GM10266 (cell line): ENCODE results near the gene ATM.

Experiments used
- DNase-seq: peaks from one replicate; pipeline ENCODE4 v3.0.0; 2012; ENCODE audit errors: extremely low spot score
- TF ChIP-seq, protein P1 (sequence below): IDR thresholded peaks from 2 replicates; pipeline ENCODE4 v1.5.1; 2012; ENCODE audit warnings: mild to moderate bottlenecking, low read depth; ENCODE audit not compliant: control insufficient read depth, insufficient read depth; ENCODE audit errors: missing control alignments

The ATM gene

DNA sequence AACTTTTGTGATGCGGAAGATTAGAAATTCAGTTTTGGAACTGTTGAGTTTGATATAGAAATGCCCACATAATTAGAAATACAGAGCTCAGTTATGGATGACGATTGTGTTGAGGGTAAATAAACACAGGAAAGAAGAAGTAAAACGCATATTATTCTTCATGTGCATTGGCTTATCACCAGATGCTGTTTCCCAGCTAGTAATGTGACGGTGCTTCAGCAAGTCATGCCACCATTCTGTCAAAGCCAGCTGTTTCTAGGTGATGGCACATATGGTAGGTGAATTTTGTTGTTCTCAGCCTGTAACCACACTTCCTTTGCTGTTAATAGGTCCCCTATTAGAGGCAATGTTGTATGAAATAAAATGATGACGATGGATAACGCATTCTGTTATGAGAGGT lies 175.6 kb downstream of the ATM start:
- TF ChIP-seq, protein P1, sequence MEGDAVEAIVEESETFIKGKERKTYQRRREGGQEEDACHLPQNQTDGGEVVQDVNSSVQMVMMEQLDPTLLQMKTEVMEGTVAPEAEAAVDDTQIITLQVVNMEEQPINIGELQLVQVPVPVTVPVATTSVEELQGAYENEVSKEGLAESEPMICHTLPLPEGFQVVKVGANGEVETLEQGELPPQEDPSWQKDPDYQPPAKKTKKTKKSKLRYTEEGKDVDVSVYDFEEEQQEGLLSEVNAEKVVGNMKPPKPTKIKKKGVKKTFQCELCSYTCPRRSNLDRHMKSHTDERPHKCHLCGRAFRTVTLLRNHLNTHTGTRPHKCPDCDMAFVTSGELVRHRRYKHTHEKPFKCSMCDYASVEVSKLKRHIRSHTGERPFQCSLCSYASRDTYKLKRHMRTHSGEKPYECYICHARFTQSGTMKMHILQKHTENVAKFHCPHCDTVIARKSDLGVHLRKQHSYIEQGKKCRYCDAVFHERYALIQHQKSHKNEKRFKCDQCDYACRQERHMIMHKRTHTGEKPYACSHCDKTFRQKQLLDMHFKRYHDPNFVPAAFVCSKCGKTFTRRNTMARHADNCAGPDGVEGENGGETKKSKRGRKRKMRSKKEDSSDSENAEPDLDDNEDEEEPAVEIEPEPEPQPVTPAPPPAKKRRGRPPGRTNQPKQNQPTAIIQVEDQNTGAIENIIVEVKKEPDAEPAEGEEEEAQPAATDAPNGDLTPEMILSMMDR = no peak
- no peak for DNase-seq

DNA sequence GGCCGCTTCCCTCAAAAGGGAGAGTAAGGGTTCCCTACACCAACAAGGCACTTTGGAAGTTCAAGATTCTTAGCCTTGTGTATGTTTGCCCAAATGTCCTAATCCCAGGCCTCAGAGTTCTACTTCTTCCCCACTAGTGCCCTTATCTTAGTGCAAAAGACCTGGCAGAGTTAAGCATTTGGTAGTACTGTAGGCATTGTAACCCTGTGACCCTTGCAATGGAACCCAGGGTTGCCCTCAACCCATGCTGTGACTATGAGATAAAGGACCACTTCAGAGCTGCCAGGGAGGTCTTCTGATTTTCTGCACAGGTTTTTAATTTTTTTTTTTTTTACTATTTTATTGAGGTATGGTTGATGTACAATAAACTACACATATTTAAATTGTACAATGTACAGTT lies 179.4 kb downstream of the ATM start:
- TF ChIP-seq, protein P1 = no peak

DNA sequence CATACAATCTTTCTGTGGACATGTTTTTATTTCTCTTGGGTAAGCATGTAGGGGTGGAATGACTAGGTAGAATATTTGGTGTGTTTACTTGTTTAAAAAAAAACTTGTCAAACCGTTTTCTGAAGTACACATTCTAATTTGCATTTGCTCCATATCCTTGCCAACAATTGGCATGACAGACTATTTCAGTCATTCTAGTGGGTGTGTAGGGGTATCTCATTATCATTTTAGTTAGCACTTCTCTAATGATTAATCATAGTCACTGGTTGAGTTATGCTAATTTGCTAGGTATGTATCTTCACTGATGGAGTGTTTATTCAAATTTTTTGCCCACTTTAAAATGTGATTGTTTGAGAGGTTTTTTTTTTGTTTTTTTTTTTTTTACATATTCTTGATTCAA lies 180.2 kb downstream of the ATM start:
- TF ChIP-seq, protein P1 = no peak
- DNase-seq = no peak

More for the DNA sequence above, 179.4 kb downstream of the ATM start:
- DNase-seq = no peak

DNA sequence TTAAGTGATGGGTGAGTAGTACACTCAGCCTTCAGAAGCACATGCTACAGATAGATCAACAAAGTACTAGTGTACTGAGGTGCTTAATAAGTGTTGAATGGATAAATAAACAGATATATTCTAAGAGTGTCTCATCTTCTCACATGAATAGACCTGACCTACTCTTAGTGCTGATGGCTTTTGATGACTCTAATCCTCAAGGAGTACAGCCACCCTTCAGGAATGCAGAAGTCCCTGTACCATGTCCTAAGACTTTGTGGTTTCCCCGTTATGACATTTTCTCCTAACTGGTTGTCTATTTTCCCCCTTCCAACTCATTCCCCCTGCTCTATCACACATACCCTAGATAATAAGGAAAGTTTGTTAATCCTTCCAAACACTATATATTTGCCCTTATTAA lies 182.8 kb downstream of the ATM start:
- DNase-seq = no peak
- TF ChIP-seq, protein P1 = no peak

DNA sequence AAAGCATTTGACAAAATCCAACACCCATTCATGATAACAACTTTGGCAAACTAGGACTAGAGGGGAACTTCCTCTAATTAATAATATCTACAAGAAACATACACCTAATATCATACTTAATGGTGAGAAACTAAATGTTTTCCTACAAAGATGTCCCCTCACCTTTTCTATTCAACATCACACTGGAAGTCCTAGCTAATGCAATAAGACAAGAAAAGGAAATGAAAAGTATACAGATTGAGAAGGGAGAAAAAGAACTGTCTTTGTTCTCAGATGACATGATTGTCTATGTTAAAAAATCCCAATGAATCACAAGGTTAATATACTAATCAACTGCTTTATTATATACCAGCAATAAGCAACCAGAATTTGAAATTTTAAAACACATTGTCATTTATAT lies 192.1 kb downstream of the ATM start:
- TF ChIP-seq, protein P1 = no peak
- DNase-seq = no peak

DNA sequence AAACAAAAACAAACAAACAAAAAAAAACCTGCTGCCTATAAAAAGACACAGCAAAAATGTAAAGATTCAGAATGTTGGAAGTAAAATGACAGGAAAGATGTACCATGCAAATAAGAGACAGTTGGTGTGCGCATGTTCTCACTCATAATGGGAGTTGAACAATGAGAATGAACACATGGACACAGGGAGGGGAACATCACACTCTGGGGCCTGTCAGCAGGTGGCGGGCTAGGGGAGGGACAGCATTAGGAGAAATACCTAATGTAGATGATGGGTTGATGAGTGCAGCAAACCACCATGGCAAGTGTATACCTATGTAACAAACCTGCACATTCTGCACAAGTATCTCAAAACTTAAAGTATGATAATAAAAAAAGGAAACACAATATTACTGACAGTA lies 194.7 kb downstream of the ATM start:
- TF ChIP-seq, protein P1 = peak; percentile 62
- DNase-seq = peak; percentile 13
